ENCODE results near the gene PCDH9.

PCDH9 gene

DNA sequence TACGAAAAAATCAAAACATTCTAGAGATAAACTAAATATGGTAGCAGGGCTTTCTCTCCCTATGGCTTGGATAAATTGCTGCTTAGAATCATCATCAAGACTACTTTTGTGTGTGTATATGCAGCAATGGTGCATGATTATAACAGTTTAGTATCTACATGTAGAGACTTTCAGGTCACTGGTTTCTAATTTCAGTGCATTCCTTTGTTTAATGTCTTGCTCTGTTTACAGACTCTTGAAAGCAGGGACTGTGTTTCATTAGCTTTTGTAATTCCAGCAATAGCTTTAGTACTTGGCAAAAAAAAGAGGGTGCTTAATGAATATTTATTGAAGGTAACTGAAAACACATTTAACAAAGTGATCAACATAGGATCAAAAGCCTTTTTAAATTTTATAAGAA lies 420.7 kb downstream of the PCDH9 start:
- no peaks in the 10 kb centered on the region for H3K4me1 Mint-ChIP-seq (ENCODE audit: low read depth)
- H3K9me3 Mint-ChIP-seq = peaks cover 7% of the 10 kb centered on the region
- H3K27me3 Mint-ChIP-seq = no peaks in the 10 kb centered on the region
- no peak overlapping the region for H3K27ac Mint-ChIP-seq
- no peak overlapping the region for H3K4me3 Mint-ChIP-seq
- intact Hi-C loops (cut with micrococcal nuclease) = no loop called here
- H3K36me3 Mint-ChIP-seq (ENCODE audit: low read depth) = no peaks in the 10 kb centered on the region

DNA sequence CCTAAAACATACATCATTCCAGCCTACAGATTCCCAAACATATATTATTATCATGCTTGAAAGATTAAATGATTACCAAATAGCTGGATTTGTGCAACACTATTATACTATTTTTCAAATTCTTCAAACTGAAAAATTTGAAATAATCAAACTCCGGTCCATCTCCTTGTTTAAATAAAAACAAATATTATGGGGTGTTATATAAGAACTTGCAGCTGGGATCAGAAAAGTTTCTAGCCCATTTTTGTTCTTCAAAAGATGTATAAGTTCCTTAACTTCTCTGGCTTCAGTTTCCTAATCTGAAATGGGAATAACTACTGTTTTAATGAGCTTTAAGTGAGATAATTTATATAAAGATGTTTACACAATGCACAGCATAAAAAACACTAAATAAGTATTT lies 422.9 kb downstream of the PCDH9 start:
- Mint-ChIP-seq H3K4me3 (no peak overlapping the region), H3K4me1 (ENCODE audit: low read depth) (no peaks in the 10 kb centered on the region), H3K27ac (no peak overlapping the region), H3K36me3 (ENCODE audit: low read depth) (no peaks in the 10 kb centered on the region), H3K9me3 (no peaks in the 10 kb centered on the region), H3K27me3 (no peaks in the 10 kb centered on the region)
- intact Hi-C loops (cut with micrococcal nuclease) = no loop called here

- Mint-ChIP-seq H3K4me3 (no peak overlapping the region), H3K27ac (no peak overlapping the region), H3K36me3 (ENCODE audit: low read depth) (no peaks in the 10 kb centered on the region), H3K4me1 (ENCODE audit: low read depth) (no peaks in the 10 kb centered on the region), H3K27me3 (no peaks in the 10 kb centered on the region), H3K9me3 (no peaks in the 10 kb centered on the region)
- intact Hi-C loops (cut with micrococcal nuclease) = no loop called here
Measured at GRCh38 chr13:66805657-66806056, 424.5 kb downstream of the PCDH9 start.

GRCh38 chr13:66803808-66804456 lies 426.2 kb downstream of the PCDH9 start:
- intact Hi-C loops (cut with micrococcal nuclease) = no loop called here
- no peaks in the 10 kb centered on the region for H3K9me3 Mint-ChIP-seq

DNA sequence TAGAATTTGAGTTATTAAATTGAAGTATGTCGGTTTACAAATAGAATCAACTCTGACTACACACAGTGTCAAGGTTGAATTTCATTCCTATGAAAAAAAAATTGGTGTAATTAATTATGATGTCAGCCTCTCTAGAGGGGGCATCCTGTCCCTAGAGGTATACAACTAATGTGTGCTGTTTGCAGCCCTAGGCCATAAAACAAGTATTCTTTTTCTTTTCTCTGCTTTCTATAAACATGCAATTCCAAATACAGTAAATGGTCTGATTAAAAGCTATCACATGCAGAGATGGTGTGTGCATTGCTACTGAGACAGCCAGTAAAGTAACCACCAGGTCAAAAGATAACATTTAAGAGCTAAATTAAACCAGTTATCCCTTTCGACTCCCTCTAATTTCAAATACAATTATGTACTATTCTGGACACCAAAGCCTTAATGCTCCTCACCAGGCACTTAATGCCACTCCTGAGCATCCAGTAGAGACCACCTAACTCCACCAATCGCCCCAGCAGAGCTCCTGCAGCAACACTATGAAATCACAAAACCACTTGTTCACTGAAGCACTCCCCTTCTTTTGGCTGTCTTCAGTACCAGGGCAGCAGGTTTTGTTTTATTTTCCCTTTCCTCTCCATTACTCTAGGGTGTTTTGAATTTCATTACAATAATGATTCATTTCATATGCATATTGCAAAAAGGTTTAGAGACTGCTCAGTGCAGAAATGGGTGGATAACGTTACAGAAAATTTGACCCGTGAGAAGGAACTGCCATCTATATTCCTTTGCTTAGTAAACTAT lies 426.9 kb downstream of the PCDH9 start:
- intact Hi-C loops (cut with micrococcal nuclease) = no loop called here
- no peaks in the 10 kb centered on the region for H3K27me3 Mint-ChIP-seq
- H3K36me3 Mint-ChIP-seq (ENCODE audit: low read depth) = no peaks in the 10 kb centered on the region
- H3K4me3 Mint-ChIP-seq = no peak overlapping the region
- H3K9me3 Mint-ChIP-seq = no peaks in the 10 kb centered on the region
- no peak overlapping the region for H3K27ac Mint-ChIP-seq
- H3K4me1 Mint-ChIP-seq (ENCODE audit: low read depth) = peaks cover 6% of the 10 kb centered on the region

More at GRCh38 chr13:66803808-66804456, 426.2 kb downstream of the PCDH9 start:
- Mint-ChIP-seq H3K27me3 (no peaks in the 10 kb centered on the region), H3K27ac (no peak overlapping the region), H3K36me3 (ENCODE audit: low read depth) (no peaks in the 10 kb centered on the region), H3K4me3 (no peak overlapping the region), H3K4me1 (ENCODE audit: low read depth) (peaks cover 6% of the 10 kb centered on the region)

DNA sequence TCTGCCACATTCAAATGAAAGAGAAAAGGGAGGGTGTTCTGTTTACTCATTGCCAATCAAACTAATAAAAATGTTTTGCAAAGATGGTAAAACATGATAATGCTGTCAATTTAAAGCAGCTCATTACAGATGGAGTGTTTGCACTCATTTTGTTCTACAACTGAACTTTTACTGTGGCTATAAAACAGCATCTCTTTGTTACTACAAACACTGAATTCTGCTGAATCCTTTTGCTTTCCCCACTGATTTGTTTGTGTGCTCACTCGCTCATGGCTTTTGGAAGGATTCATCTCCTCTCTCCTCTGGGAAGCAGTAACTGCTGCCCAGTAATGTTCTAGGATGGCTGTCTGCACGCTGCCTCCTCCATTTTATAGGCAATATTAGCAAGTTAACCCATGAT lies 434.5 kb downstream of the PCDH9 start:
- H3K27me3 Mint-ChIP-seq = no peaks in the 10 kb centered on the region
- H3K27ac Mint-ChIP-seq = no peak overlapping the region
- intact Hi-C loops (cut with micrococcal nuclease) = no loop called here
- no peaks in the 10 kb centered on the region for H3K36me3 Mint-ChIP-seq (ENCODE audit: low read depth)
- peaks cover 6% of the 10 kb centered on the region for H3K4me1 Mint-ChIP-seq (ENCODE audit: low read depth)
- H3K9me3 Mint-ChIP-seq = no peaks in the 10 kb centered on the region
- no peak overlapping the region for H3K4me3 Mint-ChIP-seq

DNA sequence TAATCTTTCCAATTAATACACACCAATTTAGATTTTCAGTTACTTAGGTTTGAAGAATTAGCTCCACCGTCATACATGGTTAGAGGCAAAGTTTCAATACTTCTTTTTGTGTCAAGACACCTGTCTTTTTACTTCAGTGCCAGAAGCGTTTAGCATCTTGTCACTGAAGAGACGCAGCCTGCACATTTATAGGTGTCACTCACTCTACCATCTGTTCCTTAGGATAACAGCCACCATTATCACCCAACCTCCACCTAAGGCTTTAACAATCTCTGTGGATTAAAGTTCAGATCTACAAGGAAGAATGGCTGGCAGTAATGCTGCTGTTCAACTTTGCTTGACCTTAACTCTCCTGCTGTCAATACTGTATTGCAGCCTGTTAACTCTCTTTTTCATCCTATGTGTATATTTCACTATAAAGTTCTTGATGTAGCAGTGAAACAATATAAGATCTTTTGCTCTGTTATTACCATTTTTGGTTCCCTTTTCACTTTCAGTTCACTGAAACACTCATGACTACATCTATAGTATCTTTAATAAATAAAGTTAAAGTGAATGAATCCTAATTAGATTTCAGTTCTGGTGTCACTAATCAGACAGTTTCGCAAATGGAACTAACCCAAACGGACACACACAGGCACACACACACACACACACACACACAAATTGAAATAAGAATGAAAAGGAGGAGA lies 435.6 kb downstream of the PCDH9 start:
- Mint-ChIP-seq H3K9me3 (no peaks in the 10 kb centered on the region), H3K4me3 (no peak overlapping the region), H3K4me1 (ENCODE audit: low read depth) (no peaks in the 10 kb centered on the region), H3K36me3 (ENCODE audit: low read depth) (no peaks in the 10 kb centered on the region), H3K27me3 (no peaks in the 10 kb centered on the region), H3K27ac (no peak overlapping the region)
- intact Hi-C loops (cut with micrococcal nuclease) = no loop called here

GRCh38 chr13:66790861-66791260 lies 439.3 kb downstream of the PCDH9 start:
- Mint-ChIP-seq H3K4me3 (no peak overlapping the region), H3K9me3 (no peaks in the 10 kb centered on the region), H3K27ac (no peak overlapping the region), H3K36me3 (ENCODE audit: low read depth) (no peaks in the 10 kb centered on the region), H3K27me3 (no peaks in the 10 kb centered on the region), H3K4me1 (ENCODE audit: low read depth) (no peaks in the 10 kb centered on the region)
- intact Hi-C loops (cut with micrococcal nuclease) = no loop called here

DNA sequence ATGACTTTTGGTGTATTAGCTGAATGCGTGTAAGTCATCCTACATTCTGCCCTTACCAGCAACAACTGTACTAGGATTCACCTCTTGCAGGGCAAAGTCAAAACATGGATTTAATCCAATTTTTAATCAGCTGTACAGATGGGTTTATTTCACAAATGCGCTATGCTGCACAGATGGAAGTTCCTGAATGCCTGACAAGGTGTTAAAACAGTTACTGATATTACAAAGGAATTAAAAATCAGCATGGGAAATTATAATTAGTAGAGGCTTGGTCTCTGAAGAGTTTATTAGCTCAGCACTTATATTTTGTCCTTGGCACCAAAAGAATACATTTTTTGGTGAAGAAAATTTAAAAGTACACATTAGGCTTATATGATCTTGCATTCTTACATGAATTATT lies 448.9 kb downstream of the PCDH9 start:
- H3K27me3 Mint-ChIP-seq = no peaks in the 10 kb centered on the region
- intact Hi-C loops (cut with micrococcal nuclease) = no loop called here
- no peak overlapping the region for H3K4me3 Mint-ChIP-seq
- no peaks in the 10 kb centered on the region for H3K9me3 Mint-ChIP-seq
- no peaks in the 10 kb centered on the region for H3K36me3 Mint-ChIP-seq (ENCODE audit: low read depth)
- H3K4me1 Mint-ChIP-seq (ENCODE audit: low read depth) = no peaks in the 10 kb centered on the region
- no peak overlapping the region for H3K27ac Mint-ChIP-seq

DNA sequence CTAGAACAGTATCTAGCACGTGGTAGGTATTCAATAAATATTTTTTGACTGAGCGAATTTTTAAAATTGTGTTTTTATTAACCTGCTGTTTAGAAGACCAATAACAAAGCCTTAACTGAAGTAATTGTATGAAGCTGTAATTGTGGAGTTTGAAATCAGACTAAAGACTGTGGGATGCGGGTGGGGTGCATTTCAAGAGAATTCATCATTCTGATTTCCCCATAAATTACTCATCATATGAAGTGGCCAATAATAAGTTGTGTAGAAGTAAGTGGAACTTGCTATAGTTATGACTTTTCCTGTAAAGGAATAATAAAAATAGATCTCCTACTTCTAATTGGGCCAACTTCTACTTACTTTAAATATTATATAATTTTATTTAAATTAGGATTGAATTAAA lies 449.3 kb downstream of the PCDH9 start:
- no peak overlapping the region for H3K4me3 Mint-ChIP-seq
- no peaks in the 10 kb centered on the region for H3K4me1 Mint-ChIP-seq (ENCODE audit: low read depth)
- intact Hi-C loops (cut with micrococcal nuclease) = no loop called here
- no peaks in the 10 kb centered on the region for H3K27me3 Mint-ChIP-seq
- peaks cover 2% of the 10 kb centered on the region for H3K9me3 Mint-ChIP-seq
- H3K36me3 Mint-ChIP-seq (ENCODE audit: low read depth) = no peaks in the 10 kb centered on the region
- H3K27ac Mint-ChIP-seq = no peak overlapping the region

- no peaks in the 10 kb centered on the region for H3K4me1 Mint-ChIP-seq (ENCODE audit: low read depth)
- no peaks in the 10 kb centered on the region for H3K27me3 Mint-ChIP-seq
- intact Hi-C loops (cut with micrococcal nuclease) = no loop called here
Measured at GRCh38 chr13:66778461-66778860, 451.7 kb downstream of the PCDH9 start.

DNA sequence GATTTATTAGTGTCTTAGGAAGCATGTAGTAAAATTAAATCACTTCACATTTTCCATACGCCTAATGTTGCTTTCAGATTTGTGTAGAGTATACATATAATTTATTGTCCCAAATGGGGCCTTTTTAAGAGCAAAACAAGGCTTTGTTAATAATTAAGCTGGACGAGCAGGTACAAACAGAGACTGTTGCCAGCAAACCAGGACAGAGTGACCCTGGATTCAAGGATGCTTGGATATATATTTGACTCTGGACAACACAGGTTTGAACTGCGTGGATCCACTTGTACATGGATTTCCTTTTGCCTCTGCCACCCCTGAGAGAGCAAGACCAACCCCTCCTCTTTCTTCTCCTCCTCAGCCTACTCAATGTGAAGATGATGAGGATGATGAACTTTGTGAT lies 454.9 kb downstream of the PCDH9 start:
- H3K9me3 Mint-ChIP-seq = peaks cover 17% of the 10 kb centered on the region
- H3K36me3 Mint-ChIP-seq (ENCODE audit: low read depth) = no peaks in the 10 kb centered on the region
- no peak overlapping the region for H3K27ac Mint-ChIP-seq
- H3K4me1 Mint-ChIP-seq (ENCODE audit: low read depth) = no peaks in the 10 kb centered on the region
- H3K27me3 Mint-ChIP-seq = no peaks in the 10 kb centered on the region
- intact Hi-C loops (cut with micrococcal nuclease) = no loop called here
- no peak overlapping the region for H3K4me3 Mint-ChIP-seq

More at GRCh38 chr13:66778461-66778860, 451.7 kb downstream of the PCDH9 start:
- Mint-ChIP-seq H3K9me3 (peaks cover 8% of the 10 kb centered on the region), H3K27ac (no peak overlapping the region), H3K36me3 (ENCODE audit: low read depth) (no peaks in the 10 kb centered on the region), H3K4me3 (no peak overlapping the region)

- intact Hi-C loops (cut with micrococcal nuclease) = no loop called here
- H3K4me1 Mint-ChIP-seq (ENCODE audit: low read depth) = no peaks in the 10 kb centered on the region
- no peak overlapping the region for H3K27ac Mint-ChIP-seq
- H3K36me3 Mint-ChIP-seq (ENCODE audit: low read depth) = no peaks in the 10 kb centered on the region
- no peak overlapping the region for H3K4me3 Mint-ChIP-seq
- H3K9me3 Mint-ChIP-seq = peaks cover 17% of the 10 kb centered on the region
- no peaks in the 10 kb centered on the region for H3K27me3 Mint-ChIP-seq
Measured at GRCh38 chr13:66774046-66774445, 456.1 kb downstream of the PCDH9 start.

DNA sequence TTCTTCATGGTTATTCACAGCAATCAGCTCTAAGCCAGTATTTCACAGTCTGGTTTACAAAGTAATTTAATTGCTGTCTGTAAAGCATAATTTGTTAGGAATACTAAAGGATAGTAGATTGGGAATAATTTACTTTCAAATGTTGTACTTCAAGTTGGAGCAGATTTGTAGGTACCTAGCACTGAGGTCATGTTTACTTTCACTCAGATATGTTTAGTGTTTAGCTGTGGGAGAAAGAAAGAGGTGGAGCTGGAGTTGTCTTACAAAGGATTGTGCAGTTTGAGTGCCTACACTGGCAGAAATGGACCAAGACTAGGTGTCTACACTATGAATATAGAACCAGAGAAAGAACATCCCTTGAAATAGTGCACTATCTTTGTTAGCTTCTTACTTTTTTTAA lies 464.6 kb downstream of the PCDH9 start:
- Mint-ChIP-seq H3K27me3 (no peaks in the 10 kb centered on the region), H3K27ac (no peak overlapping the region), H3K9me3 (peaks cover 19% of the 10 kb centered on the region), H3K4me1 (ENCODE audit: low read depth) (no peaks in the 10 kb centered on the region), H3K4me3 (no peak overlapping the region), H3K36me3 (ENCODE audit: low read depth) (no peaks in the 10 kb centered on the region)
- intact Hi-C loops (cut with micrococcal nuclease) = no loop called here

All from dendritic cell treated with granulocyte-macrophage colony-stimulating factor and Interleukin-4, amounts not matched to agents 40 ng/mL and 50 ng/mL, for 4 days (primary cell).